NCI-H187 (cell line): Measurements from ENCODE around the gene EPHA3.

Experiments used
- DNase-seq, 2 experiments: peaks; one replicate each; lab custom pipeline; 2025; lab: John Stamatoyannopoulos, UW

The EPHA3 gene

GRCh38 chr3:89362496-89362895, 255.1 kb downstream of the EPHA3 start:
- DNase-seq = no peak

GRCh38 chr3:89363171-89363570, 255.8 kb downstream of the EPHA3 start:
- no peak for DNase-seq

GRCh38 chr3:89364314-89364713, 256.9 kb downstream of the EPHA3 start:
- no peak for DNase-seq

DNA sequence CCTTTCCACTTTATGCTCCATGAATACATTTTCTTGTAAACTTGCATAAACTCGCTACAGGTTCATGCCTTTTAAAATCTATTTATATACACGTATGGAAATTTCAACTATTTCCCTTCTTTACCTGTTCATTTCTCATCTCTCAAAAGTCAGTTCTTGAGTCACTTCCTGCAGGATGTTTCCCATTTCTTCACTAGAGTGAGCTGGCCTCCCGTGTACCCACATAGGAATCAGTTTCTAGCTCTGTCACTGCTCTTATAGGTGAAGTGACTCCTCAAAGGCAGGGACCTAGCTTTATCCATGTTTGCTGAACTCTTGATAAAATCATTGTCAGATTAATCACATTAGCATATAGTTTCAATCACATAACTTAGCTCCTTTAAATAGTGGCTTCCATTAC, 259.7 kb downstream of the EPHA3 start:
- DNase-seq = no peak

DNA sequence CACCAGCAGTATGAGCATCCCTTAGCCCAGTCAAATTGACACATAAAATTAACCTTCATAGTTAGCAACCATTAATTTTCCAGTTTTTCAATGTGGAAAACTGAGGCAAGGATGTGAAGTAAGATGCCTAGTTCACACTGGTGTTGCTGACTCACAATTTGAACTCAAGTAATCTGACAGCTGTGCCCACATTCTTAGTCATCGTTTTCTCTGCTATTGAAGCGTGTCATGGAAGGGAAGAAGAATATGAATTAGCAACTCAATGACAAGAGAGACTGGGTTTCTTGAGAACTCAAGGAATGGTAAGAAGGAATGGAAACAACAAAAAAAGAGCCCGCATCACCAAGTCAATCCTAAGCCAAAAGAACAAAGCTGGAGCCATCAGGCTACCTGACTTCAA, 261.4 kb downstream of the EPHA3 start:
- no peak for DNase-seq

DNA sequence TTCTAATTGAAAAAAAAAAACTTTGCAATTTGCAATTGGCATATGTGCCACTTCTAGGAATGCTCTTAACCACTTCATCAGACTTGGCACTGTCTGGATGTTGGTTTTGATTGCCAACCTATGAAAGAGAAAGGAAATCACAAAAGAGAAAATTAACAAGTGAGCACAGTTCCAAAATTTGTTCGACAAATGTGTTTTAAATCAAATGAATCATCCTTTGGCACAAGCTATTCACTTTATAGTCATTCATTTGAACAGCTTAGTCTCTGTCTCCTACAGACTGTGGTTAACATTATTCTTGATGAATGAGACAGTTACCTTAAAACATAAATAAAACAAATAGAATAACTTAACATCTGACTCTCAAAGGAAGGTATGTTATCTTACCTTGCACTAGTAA, 265.0 kb downstream of the EPHA3 start:
- no peak for DNase-seq

DNA sequence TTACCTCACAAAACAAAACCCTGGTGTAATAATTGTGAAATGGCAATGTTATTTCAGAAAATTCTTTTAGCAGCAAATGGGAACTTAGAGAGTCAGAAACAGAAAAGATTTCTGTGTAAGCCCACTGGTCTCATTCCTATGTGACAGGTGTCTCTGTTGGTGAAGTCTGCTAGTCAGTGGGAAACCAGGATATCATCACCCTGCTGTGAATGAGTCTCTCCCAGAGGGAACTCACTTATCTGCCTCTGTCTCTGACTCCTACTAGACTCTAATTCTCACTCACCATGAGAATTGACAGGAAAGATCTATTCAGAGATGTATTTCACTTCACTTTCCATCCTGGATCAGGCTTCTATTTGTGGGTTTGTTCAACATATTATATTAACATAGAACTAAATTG, 266.0 kb downstream of the EPHA3 start:
- no peak for DNase-seq

GRCh38 chr3:89375451-89375850, 268.0 kb downstream of the EPHA3 start:
- no peak for DNase-seq

GRCh38 chr3:89380016-89380415, 272.6 kb downstream of the EPHA3 start:
- no peak for DNase-seq

DNA sequence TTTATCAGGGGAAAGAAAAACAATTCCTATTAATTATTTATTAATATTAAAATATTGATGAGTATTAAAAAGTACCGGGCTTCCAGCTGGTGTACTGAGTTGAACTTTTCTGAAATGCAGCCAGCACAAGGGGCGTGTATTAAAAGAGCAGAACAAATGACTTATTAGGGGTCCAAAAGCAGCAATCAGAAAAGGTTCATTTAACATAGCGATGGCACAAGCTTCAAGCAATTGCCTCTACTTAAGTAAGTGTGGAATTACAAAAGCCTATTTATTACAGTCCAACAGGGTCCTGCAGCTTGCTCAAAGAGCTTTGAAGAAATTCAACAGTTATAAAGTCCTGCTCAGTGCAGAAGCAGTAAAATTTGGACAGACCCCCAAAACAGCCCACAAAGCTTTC, 285.6 kb downstream of the EPHA3 start:
- DNase-seq = no peak

DNA sequence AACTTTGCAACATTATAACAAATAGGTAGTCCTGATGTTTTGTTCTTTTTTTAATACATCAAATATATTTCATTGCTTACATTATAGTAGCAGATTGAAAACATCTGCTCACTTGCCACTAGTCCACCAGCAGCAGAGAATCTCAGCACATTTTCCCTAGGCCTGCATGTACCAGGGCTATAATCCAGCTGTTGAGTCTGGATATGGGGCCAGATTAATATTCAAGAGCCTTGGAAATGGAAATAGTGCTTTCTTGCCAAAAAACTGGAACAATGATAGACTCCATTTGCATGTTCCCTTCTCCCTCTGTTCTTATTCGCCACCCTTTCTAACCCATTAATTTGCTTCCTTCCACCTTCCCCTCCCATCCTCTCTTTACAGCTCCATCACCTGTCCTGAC, 288.0 kb downstream of the EPHA3 start:
- DNase-seq = no peak

DNA sequence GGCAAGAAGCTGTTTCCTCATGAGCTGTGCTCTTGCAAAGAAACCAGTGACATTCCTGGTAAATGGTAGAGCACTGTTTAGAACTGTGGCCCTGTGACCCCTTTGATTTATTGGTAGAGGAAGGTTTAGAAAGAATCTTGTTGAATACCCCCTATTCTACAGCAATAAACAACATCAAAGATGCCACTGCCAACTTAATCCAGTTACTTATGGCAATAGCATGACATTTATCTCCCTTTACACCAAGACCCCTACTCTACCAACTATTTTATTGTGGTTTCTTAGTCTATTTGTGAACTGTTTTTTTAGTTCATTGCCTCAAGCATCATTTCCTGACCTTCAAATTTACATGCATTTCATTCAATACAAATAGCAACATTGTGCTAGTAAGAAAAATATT, 288.6 kb downstream of the EPHA3 start:
- DNase-seq = no peak

DNA sequence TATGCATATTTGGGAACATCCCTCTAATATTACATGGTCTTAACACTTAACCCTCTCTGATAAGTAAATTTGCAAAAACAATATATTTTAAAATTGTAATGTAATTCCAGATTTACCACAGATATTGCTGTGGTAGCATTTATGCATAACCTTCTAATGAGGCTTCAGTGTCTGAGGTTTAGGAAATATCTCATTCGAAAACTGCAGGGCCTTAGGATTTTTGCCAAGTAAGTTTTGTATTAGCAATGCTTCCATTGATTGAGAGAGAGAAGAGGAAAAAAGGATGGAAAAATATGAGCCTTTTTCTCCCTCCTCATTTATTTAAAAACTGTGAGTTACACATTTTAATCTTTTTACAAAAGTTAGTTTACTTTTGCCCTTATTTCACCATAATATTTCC, 294.6 kb downstream of the EPHA3 start:
- DNase-seq = no peak

GRCh38 chr3:89405176-89405575, 297.8 kb downstream of the EPHA3 start:
- no peak for DNase-seq

DNA sequence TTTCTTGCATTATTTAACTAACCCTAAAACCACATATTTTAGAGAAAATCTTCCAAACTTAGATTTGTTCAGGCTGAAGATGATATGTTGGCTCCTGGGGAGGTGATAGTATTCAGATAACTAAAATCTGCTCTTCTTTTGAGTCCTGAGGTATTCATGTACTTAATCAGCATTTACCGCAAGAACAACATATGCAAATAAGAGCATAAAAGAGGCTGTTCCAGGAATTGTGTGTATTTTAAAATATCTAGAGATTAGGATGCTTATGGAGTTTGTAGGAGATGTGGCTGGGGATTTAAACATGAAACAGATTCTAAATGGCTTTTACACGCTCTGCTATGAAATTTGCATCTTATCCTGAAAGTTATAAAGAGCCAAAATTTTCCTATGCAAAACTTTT, 298.2 kb downstream of the EPHA3 start:
- DNase-seq = no peak

GRCh38 chr3:89411201-89411600, 303.8 kb downstream of the EPHA3 start:
- no peak for DNase-seq

DNA sequence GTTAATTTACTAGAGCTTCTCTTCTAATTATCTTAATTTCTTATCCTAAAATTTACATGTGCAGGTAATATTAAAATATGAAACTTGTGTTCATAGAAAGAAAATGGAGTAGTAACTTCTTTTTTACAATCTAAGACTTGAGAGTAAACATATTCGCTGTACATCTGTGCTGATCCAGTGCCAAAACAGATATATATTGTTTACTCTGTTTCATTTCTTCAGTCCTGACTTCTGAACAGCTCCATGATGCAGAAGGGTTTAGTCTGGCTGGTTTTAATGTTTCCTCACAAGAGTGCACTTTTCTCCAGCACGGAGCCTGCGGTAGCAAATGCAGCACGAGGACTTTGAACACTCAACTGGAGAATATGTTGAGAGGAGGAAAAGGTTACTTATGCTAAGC, 306.8 kb downstream of the EPHA3 start:
- DNase-seq = no peak

- DNase-seq = no peak
These were observed 312.3 kb downstream of the EPHA3 start for GRCh38 chr3:89419647-89420241.

DNA sequence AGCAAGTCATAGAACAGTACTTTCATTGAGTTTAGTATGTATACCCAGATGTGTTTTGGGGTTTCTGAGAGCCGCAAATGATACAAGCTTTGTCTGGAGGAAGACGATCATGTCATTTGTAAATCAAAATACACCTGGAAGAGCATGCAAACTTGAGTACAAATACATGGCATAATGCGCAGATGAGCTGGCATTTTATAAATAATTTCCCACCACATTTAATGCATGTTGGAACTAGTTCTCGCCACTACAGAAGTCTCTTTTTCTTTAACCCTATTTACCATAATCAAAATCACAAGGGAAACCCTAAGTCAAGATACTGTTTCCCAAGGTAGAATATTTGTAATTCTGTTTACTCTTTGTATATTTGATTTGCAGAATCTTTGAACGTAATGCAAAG, 318.6 kb downstream of the EPHA3 start:
- no peak for DNase-seq

GRCh38 chr3:89434621-89435380, 327.4 kb downstream of the EPHA3 start:
- DNase-seq = no peak

DNA sequence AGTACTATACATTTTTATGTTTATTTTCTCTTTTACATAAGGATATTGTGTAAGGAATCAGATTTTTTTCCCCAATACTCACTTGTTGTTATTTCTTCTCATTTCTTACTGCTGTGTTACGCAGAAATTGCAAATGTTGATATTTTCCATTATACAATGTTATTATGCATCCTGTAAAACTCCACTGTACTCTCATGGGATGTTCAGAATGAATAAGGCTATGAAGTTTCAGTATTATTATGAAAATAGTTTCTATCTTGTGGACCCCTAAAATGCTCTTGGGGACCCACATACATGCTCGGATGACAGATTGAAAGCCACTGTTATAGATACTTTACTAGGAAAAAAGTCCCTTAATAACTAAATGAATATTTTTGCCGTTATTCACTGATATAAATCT, 329.4 kb downstream of the EPHA3 start:
- DNase-seq = no peak

DNA sequence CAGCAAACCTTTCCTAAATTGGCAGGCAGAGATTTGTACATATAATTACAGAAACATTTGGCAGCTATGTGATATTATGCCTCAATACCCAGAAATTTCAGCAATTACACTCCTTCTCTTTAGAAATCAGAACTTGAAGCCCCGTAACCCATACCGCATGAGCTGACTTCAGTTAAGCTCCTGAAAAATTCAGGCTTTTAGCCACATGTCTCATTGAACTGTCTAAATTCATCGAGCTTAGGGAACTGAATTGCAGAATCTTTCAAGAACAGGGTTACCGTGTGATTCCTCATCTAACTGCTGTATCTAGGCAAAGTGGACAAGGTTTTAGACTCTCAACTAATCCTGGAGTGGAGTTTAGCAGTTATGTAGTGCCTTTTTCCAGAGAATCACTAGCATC, 333.0 kb downstream of the EPHA3 start:
- no peak for DNase-seq

- DNase-seq = no peak
These were observed 333.7 kb downstream of the EPHA3 start for GRCh38 chr3:89441141-89441540.

DNA sequence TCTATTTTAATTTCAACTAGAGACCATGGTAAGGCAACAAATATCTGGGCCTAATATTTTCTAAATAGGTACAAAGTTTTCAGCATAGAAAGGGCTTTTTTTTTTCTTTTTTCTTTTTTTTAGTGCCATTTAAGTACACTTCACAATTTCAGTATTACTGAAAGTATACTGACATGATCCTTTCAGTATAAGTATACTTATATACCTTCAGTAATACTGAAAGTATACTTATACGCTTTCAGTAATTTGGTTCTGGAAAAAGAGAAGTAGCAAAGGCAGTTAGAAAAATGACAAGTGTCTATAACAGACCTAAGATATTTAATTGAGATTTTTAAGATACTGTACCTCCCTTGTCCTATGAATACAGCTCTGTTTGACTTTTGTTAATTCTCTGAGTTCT, 339.2 kb downstream of the EPHA3 start:
- no peak for DNase-seq
